Measurements from ENCODE around the gene KDR.

The KDR gene

GRCh38 chr4:55123791-55124190 lies 1.6 kb downstream of the KDR start:
- no peak for DNase-seq (ENCODE audit: low spot score)

GRCh38 chr4:55122235-55122634 lies 3.2 kb downstream of the KDR start:
- no peak for DNase-seq (ENCODE audit: low spot score)

GRCh38 chr4:55121246-55121645 lies 4.1 kb downstream of the KDR start:
- DNase-seq (ENCODE audit: low spot score): no peak

- no peak for DNase-seq (ENCODE audit: low spot score)
Measured at GRCh38 chr4:55118397-55118796, 7.0 kb downstream of the KDR start.

- no peak for DNase-seq (ENCODE audit: low spot score)
Measured at GRCh38 chr4:55117511-55117910, 7.9 kb downstream of the KDR start.

GRCh38 chr4:55116450-55116849 lies 8.9 kb downstream of the KDR start:
- peak; percentile 13 for DNase-seq (ENCODE audit: low spot score)

GRCh38 chr4:55111601-55112000 lies 13.8 kb downstream of the KDR start:
- DNase-seq (ENCODE audit: low spot score): no peak

- no peak for DNase-seq (ENCODE audit: low spot score)
Measured at GRCh38 chr4:55110131-55110530, 15.3 kb downstream of the KDR start.

GRCh38 chr4:55107054-55107453 lies 18.3 kb downstream of the KDR start:
- DNase-seq (ENCODE audit: low spot score): no peak

- DNase-seq (ENCODE audit: low spot score): no peak
Measured at GRCh38 chr4:55103224-55103623, 22.2 kb downstream of the KDR start.

GRCh38 chr4:55099816-55100215 lies 25.6 kb downstream of the KDR start:
- DNase-seq (ENCODE audit: low spot score): no peak

GRCh38 chr4:55098456-55099204 lies 26.8 kb downstream of the KDR start:
- no peak for DNase-seq (ENCODE audit: low spot score)

- DNase-seq (ENCODE audit: low spot score): no peak
Measured at GRCh38 chr4:55096619-55097018, 28.8 kb downstream of the KDR start.

GRCh38 chr4:55096045-55096444 lies 29.4 kb downstream of the KDR start:
- DNase-seq (ENCODE audit: low spot score): no peak

- no peak for DNase-seq (ENCODE audit: low spot score)
Measured at GRCh38 chr4:55092504-55092903, 32.9 kb downstream of the KDR start.

GRCh38 chr4:55089916-55090315 lies 35.5 kb downstream of the KDR start:
- no peak for DNase-seq (ENCODE audit: low spot score)

- DNase-seq (ENCODE audit: low spot score): no peak
Measured at GRCh38 chr4:55087913-55088260, 37.5 kb downstream of the KDR start.

GRCh38 chr4:55087009-55087912 lies 38.1 kb downstream of the KDR start:
- peak; percentile 14 for DNase-seq (ENCODE audit: low spot score)

GRCh38 chr4:55086578-55086977 lies 38.8 kb downstream of the KDR start:
- no peak for DNase-seq (ENCODE audit: low spot score)

GRCh38 chr4:55083735-55084134 lies 41.7 kb downstream of the KDR start:
- no peak for DNase-seq (ENCODE audit: low spot score)

- DNase-seq (ENCODE audit: low spot score): no peak
Measured at GRCh38 chr4:55082756-55083155, 42.6 kb downstream of the KDR start.

- DNase-seq (ENCODE audit: low spot score): peak; percentile 59
Measured at GRCh38 chr4:55080174-55080865, 45.1 kb downstream of the KDR start.

Data from AG20443 (cell line).